ENCODE measurements around the gene AGBL1.

Gene AGBL1

DNA sequence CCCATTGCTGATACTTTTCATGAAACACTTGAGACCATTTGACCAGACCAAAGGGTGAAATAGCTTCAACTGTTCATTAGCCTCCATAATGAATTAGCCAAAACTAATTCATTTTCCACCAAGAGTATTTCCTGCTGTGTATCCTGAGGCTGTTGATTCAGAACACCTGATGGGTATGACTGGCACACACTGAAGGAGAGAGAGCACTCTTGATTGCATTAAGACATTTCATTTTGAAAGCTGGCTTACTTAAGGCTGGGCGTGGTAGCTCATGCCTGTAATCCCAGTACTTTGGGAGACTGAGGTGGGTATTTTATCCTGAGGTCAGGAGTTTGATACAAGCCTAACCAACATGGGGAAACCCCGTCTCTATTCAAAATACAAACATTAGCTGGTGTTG is 175.6 kb downstream of the AGBL1 start:
- DNase-seq, result no peak

DNA sequence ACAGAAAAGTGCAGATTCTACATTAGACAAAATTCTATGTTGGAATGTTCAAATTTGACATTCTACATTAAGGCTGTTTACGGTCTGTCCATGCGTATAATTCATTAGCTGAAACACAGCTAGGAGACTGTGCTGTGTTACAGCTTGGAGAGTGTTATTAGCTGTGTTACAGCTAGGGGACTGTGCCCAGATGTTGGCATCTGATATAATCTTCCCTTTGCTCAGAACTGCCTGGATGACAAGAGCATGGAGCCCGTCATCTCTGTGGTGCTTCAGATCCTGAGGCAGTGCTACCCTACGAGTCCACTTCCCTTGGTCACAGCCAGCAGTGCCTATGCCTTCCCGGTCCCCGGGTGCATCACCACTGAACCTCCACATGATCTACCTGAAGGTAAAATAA is 177.0 kb downstream of the AGBL1 start:
- no peak for DNase-seq

DNA sequence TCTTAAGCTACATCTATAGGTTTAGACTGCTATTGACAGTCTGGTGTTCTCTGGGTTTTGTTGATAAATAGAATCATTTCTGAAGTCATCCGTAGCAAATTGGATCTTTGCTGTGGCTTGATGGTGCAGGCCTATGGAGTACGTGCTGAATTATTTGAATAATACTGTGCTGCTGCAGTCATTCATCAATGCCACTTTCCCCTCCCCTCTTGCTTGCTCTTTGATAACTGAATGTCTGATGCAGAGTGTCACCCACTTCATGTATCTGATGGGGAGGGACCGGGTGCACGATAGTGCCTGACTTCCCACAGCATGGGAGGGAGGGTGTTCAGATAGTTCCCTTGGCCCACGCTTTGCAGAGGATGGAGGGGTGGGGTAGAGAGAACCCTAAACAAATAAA is 179.9 kb downstream of the AGBL1 start:
- DNase-seq, result no peak

DNA sequence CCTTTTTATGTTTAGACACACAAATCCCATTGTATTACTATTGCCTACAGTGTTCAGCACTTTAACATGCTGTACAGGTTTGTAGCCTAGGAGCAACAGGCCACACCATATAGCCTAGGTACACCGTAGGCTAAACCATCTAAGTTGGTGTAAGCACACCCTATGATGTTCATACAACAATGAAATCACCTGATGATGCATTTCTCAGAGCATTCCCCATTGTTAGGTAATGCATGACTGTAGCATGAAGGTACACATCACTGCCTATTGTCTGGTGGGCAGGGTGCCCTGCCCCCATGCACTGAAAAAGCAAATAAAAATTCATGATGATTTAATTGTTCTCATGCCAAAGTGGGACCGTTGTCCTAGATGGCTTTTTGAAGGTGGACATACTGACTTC is 183.6 kb downstream of the AGBL1 start:
- no peak for DNase-seq

DNA sequence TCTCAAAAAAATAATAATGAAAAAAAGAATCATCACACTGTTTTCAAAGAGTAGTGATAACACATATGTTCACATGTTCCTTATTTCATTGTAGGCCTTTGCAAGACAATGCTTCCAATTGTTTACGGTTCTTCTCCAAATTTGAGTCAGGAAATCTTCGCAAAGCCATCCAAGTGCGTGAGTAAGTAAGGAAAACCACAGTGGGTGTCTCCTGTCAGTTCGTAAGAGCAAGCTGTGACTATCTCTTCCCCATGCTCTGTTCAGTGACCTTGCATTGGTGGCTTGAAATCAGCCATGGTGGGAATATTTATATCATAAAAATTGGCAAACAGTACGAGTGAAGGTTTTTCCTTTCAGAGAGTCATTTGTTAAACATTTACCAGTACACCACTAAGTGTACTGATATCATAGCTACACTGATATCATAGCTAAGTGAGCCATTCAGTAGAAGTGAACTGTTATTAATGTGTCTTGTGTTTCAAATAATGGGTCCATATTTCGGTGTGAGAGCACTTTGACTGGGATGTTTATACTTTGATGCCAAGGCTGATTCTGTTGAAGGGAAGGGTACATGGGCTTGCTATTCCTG is 187.3 kb downstream of the AGBL1 start:
- no peak for DNase-seq

DNA sequence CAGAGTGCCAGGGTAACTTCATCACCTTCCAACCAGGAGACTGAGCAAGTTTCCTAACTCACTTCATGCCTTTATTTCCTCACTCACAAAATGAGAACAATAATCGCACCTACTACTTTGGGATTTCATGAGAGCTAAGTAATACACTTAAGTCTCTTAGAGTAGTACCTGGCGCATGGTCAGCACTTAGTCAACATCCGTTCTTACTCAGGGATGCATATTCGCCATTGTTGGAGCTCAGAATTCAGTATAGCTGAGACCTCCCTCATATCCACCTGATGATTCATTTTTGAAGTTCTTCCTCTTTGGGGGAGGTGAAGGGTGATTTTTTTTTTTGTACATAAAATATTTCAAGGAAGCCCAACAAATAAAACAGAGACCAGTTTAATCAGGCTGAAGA is 188.2 kb downstream of the AGBL1 start:
- DNase-seq, result no peak

DNA sequence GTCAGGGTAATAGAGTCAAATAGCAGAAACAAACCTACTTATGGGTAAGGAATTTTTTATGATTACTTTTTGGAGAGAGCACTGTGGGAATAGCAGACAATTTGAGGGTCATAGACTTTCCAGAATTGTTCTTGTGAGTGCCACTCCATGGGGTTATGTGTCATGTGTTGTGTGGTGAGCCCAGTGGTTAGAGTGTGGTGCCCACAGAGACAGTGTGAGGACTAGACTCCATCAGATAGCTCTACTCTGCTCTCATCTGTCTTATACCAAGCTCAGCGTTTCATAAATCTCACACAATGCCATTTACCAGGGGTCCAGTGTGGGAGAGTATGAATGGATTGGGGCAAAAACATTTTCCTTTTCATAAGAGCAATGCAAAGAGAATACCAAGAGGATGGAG is 188.9 kb downstream of the AGBL1 start:
- DNase-seq, result no peak

DNA sequence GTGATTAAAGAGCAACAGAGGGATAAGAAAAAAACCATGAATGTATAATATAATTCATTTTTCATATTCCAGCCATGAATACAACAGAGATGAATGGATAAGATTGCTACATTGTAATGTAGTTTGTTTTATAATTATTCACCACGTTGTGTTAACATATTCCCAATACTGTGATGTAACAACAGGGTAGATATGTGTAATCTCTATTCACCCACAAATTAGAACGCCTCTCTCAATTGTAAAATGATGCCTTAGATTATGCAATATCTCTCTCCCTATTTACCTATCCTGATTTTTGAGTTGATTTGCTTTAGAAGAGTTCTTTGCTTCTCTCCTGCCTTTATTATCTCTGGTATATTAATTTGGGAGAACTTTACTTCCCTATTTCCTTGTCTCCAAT is 193.6 kb downstream of the AGBL1 start:
- DNase-seq, result no peak

DNA sequence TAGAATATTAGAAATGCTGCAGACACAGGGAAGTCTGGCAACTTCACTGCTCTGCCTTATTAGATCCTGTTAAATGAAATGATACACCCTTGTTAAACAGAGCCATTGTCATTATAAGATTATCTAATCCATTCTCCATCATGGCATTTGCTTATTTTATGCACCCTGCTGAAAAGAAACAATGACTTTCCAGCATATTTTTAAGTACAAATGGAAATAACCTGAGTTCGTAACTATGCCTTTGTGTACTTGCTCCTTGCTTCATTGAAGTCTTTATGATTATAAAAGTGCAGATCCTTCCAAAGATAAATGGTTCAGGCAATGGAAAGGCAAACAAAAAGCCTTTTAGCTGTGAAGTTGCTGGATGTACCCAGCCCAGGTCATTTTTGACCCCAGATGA is 195.7 kb downstream of the AGBL1 start:
- DNase-seq, result no peak

DNA sequence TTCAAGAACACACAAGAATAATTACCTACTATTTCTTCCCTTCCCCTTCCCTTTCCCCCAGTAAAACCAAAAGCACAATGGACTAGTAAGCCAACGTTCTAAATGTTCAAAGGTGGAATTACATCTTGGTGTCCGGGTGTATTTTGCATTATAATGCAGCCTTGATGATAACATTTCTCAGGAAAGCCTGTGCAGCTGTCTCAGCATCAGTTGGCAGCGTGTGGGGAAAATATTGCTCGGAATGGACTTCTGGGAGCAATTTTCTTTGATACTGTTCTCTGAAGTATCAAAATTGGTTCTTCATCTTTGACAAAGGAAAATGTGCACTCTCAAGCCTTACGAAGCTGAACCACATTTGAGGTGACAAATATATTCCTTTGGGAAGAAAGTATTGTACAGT is 198.9 kb downstream of the AGBL1 start:
- DNase-seq, result no peak

DNA sequence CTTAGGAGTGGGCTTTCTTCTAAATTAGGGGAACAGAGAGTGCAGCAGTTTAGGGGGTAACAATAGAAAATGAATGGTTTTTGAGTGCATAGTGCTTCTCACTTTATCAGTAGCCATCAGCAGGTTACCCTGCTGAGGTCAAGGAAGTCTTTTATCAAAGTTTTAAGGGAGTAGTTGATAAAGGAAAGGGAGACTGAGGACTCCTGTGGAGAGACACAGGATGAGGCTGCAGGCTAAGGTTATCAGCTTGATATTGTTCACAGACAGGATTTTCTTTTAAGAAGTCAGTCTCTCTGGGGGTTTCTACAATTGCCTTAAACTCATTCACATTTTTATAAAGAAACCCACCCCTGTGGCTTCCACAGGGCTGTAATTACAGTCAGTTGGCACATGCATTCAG is 205.0 kb downstream of the AGBL1 start:
- DNase-seq, result no peak

DNA sequence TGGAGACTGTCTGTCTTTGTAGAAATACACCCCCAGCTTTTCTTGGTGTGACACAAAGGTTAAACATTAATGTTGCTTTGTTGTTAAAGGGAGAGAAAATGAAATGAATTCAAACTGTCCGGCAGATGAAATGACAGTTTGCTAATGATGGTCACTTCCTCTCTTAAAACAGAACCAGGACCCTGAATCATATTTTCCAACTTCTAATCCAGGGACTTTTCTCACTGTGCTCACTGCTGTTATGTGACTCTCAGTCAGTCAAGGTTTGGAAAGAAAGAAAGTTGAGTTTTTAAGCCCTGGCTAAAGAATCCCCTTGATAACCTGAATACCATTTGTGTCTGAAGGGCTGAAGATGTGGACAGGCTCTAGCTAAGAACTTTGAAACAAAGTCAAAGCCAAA is 215.8 kb downstream of the AGBL1 start:
- DNase-seq, result no peak

DNA sequence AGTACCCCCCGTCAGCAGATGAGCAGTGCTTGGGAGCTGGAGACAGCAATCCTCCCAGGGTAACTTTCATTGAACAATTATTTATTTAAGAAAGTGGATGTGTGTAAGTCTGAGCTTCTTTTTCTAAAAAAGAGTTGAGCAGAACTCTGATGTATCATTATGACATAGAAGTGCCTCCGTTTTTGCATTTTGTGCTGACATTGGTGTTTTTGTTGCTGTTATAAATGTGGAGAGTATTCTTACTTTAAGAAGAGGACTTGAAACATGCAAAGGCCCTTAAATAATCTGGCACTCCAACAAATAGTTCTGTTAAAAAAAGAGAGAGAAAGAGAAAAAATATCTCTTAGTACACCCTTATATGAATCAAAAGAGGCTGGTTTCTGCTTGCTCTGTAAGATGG is 217.1 kb downstream of the AGBL1 start:
- no peak for DNase-seq

DNA sequence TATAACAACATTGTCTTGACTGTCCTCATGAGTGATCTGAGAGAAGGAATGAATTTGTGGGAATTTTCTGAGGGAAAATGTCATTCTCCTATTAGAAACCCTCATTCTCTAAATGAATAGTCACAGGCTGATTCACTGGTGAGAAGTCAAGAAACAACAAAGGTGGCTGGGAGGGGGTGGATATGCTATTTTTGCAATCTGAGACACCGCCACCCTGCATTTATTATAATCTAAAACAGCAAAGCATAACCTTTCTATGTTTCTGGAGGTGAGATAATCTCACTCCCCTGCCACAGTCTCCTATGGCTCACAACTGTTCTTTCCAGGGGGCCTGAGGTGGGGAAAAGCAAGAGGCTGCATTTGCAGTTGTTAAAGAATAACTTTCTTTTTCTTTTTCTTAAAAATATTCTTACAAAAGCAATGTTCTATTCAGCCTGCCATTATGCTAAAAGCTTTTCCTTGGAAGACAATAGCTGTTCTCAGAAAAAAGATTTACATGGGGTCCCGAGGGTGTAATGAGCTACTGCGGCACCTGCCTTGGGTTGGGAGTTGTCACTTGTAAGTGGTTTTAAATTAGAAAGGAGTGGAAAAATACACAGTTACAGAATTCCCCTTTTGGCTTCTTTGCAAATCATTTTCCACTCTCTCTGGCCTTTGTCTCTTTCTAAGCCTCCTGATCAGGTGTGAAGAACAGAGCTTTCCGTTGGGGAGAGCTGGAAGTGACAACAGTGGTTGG is 220.9 kb downstream of the AGBL1 start:
- DNase-seq, result no peak

DNA sequence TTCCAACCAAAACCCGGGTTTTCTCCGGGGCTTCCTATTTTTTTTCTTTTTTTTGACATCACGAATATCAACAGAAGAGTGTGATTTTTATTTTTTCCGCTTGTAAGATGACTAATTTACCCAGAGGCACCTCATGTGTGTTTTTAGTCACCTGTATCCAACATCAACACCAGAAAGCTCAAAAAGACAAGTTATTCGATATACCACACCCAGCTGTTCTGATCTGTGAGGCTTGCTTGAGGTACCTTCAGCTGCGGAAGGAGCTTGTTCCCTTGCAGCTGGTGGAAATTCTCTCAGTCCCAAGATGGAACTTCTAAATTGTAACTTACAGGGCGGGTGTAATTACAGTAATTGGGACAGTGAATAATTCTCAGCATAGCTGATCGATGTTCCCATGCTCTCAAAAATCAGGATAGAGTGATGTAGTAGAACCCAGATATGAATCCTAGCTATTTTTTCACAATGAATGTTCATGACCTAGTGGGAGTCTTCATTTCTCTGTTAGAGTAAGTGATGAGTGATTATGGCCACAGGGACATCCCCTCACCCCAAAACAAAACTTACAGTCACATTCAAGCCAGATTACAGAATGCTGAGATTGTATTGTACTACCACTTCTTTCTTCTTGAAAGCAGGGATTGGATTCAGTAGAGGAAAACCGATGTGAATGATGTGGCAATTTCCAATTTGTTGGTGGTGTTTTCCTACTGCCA is 232.1 kb downstream of the AGBL1 start:
- DNase-seq, result no peak

DNA sequence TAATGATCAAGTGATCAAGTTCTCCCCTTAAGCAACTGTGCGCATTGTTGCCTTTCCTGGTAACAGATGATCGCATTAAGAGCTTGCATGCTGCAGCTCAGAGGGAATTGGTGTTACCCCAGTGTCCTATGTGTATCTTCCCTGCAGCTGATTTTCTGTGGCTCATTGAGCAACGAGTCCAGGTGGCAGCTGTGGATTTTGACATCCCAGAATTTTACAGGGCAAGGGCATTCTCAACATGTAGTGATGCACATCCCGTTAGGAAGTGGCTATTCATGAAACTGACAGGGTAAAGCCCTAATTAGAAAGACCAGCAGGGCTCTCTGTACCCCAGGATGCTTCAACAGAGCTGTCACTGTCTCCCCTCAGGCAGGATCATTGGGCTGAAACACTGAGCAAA is 232.8 kb downstream of the AGBL1 start:
- DNase-seq, result no peak

DNA sequence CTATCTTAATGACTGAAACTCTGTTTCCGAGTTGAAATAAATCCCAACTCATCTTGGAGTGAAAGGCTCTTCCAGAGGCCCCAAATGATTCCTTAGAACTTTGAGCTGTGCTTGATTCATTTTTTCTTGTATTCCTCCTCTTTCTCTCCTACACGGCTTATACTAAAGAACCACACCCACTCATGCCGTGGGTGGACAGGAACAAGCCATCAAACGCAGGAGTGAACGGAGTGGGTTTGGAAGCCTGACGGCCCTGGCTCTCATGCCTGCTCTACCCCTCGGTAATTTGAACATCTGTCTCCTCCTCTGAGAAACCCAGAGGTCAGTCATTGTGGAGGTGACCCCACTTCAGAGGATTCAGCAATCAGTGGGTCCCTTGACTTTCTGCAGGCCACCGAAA is 236.5 kb downstream of the AGBL1 start:
- DNase-seq, result no peak

DNA sequence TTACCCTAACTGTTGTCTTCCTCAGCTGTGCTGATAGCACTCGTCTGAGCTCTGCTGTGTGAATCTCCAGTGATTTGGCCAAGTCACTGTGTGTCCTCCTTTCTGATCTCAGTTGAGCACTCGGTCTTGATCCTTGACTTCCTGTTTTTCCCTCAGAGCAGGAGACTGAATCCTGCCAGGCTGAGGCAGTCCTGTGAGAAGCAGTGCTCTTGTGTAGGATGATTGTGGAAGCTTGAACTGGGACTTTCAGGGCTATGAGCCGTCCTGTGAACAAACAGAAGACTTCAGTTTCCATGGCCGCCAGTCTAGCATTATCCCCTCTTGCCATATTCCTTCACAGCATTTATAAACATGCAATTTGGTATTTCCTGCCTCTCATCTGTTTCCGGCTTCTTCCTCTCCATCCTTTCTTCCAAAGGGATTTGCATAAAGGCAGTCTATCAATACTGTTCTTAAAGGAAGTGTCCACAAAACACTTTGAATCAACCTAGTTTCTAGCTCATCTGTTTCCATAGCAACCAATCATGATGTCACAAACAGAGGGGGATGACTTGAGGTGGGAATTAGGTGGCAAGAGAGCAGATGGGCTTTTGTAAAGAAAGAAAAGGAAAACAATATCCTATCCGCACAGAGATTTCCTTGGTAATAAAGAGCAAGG is 237.2 kb downstream of the AGBL1 start:
- DNase-seq, result no peak

DNA sequence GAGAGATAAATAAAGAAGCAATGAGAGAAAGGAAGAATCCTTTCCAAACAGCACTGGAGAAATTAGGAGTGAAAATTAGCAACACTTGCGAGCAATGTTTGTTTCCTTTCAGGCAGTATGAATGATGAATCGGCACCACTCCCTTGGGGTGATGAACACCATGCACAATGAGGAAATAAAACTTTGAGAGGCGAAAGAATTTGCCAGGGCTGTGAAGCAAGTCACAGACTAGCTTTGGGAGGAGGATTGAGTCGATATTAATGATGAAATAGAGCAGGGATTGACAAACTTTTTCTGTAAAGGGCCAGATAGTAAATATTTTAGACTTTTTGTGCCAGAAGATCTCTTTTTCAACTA is 237.7 kb downstream of the AGBL1 start:
- no peak for DNase-seq

DNA sequence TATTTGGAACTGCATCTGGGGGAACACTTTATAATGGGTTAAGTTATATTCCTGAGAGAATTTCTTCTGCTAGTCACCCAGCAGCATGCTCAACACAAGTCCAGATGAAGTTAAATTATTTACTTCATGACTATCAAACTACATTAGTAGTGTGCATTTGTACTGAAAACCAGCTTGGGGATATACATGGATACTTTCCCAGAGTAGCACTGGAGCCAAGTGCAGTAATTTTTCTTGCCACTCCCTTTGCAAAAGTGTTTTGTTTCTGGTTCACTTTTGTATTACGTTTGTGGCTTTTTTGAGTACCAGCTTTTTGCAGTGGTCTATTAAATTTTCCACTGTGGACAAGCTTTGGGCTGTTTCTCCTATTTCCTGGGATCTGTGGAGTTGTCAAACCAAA is 243.0 kb downstream of the AGBL1 start:
- no peak for DNase-seq

DNA sequence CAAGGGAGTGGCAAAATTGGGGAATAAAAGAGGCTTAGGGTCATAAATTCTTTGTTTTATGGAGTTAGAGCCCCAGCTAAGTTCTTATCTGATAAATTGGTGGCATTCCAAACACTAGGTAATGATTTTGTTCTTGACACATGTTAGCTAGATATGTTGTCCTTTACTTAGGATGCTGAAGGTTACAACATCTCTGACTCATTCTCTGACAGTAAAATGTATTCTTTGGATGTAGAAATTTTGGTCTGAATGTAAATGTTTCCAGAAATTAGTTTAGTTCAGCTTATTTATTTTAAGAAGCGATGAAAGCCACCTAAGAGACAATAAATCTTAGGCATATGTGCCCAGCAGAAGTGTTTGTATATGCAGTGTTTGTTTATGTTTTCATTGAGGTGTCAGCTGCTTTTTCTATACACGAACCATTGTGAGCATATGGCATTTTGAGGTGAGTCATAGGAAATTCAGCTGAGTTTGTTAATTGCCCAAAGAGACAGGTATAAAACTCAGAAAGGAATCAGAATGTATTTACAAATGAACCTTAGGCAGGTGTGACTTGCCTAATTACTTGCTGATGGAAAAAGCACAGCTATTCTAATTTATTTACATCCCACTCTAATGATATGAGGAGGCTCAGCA is 247.7 kb downstream of the AGBL1 start:
- no peak for DNase-seq

DNA sequence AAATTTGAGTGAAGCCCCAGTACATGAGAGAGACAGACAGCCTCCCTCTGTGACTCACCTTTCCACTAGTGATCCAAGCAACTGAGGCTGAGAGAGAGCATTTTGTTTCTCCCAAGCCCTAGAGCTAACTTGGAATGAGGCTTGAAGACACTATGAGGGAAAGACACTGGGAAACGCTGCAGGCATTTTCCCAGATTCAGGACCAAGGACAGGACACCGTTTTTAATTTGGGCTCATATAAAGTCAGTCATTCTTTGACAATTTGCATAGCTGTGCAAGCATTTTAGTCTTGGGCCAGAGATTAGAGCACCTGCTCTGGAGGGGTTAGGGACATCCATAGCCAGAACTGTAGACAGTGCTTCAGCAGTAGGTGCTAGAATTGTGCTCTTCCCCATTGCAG is 249.0 kb downstream of the AGBL1 start:
- DNase-seq, result no peak

DNA sequence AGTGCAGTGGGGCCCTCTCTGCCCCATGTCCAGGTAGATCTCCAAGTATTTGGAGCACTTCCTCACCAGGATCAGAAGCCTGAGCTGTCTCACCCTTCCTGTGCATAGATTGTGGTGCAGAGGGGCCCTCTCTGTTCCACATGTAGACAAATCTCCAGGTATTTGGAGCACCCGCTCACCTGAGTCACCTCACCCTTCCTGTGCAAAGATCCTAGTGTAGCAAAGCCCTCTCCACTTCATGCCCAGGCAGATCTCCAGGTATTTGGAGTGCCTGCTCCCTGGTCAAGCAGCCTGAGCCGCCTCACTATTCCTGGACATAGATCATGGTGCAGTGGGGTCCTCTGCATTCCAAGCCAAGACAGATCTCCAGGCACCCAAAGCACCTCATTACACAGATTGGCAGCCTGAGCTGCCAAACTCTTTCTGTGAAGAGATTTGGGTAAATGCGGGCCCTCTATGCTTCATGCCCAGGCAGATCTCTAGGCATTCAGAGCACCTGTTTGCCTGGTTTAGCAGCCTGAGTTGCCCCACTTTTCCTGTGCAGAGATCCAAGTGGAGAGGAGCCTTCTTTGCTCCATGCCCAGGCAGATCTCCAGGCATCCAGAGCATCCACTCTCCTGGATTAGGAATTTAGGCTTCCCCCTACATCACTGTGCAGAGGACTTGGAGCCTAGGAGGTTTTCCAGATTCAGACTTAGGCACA is 249.8 kb downstream of the AGBL1 start:
- DNase-seq, result no peak
